ENCODE measurements around the gene CDKL5.

The CDKL5 gene

DNA sequence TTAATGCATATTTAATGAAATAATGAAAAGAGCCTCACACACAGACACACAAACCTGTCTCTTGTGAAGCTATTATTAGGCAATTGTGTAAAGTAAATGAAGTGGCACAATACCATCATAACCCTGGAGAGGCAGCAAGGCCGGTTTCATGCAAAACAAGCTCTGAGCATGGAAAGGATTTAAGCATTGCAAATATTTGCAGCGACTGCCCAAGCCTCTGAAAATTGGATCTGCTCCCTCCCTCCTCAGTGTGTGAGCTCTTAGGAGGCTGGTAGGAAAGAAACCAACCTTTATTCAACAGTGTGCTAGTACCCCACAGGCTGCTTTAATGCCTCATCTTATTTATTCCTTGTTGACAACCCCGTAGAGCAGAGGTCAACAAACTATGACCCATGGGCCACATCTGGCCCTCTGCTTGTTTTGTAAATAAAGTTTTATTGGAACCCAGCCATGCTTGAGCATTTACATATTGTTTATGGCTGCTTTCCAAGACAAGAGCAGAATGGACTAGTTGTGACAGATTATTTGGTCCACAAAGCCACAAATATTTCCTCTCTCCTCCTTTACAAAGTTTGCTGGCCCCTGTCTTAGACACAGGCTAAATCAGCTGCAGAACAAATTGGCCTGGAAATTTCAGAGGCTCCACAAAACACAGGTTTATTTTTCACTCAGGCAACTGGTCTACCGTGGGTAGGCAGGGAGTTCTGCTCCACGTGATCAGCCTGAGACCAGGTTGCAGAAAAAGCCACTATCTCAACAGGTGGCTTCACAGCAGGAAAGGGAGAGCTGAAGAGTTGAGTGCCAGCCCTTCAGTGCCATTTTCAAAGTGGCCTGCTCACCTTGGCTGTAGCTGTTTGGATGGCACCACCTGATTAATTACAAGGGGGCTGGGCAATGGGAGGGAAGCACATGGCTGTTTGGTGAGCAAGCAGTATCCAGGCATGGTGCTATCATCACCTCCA is 229.7 kb downstream of the CDKL5 start:
- no peak for DNase-seq

DNA sequence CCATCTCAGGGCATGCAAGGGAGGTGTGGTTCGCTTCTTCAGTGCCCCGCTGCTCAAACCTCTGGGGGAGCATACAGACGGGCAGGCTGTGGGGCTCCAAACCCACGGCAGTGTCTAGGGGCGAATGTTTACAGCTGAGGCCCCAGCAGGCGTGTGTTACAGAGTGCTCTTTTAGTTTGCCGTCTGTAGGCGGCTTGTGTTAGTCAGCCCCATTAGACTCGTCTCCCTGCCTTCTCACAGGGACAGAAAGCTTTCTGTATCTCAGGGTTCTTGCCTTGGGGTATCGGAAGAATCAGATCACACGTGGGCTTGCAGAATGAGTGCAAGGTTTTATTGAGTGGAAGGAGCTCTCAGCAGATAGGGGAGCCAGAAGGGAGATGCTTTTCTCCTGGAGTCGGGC is 235.9 kb downstream of the CDKL5 start:
- no peak for DNase-seq

DNA sequence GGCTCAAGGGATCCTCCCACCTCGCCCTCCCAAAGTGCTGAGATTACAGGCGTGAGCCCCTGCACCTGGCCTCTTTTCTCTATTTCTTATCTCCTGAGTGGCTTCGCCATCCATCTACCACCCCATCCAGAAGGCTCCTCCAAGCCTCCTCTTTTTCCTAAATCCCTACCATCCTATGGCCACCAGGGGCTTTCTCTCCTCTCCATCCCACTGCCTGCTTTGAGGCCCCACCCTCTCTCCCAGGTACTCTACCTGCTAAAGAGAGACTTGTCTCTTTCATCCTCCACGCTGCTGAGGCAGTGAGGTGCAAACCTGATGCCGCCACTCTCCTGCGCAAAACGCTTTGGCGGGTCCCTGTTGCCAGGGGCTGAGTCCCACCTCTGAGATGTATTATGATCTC is 239.5 kb downstream of the CDKL5 start:
- DNase-seq: no peak

DNA sequence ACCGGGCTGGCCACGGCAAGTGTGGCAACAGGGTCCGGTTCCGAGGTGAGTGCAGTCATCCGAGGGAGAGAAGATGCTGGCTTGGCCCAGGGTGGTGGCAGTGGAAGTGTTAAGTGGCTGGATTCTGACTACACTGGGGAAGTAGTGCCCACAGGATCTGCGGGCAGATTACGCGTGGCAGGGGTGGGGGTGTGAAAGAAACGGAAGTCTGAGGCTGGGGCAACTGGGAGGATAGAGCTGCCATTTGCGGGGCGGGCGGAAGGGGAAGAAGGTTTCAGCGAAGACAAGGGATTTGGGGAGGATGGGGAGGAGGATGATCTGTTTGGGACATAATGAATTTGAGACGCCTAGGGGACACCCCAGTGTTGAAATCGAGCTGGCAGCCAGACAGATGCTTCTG is 241.2 kb downstream of the CDKL5 start:
- DNase-seq: no peak

DNA sequence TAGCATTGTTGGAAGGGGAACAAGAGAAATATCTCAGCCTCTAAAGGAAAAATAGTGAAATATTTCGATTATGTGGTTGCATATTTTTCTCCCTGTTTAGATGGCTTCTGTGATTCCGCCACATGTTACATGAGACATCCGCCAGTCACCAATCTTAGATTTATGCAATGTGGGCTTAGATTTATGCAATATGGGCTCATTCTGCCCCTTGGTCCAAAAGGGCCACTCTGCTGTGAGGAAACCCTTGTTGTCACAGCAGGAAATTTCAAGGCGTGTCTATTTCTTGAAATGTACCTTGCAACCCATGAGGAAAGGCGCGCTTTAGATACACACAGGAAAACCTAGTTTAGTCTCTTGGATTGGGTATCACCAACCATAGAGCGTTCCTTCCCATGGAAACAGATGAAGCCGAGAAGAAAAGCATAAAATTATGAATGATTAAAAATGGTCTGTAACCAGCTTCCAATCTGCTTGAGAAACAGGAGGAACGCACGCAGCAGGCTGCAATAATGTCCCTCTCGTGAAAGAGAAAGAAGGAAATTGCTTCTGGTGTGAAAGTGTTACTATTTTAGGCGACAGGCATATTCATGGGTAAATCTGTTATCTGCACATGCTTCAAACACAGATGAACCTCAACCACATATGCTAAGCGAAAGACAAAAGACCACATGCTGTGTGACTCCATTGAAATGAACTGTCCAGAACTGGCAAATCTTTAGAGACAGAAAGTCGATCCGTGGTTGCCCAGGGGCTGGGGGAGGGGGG is 242.8 kb downstream of the CDKL5 start:
- DNase-seq: no peak

GRCh38 chrX:18672008-18672407 is 246.6 kb downstream of the CDKL5 start, which contains the start of gene RS1:
TSS of gene RS1 (minus strand) at chrX:18672108. CDS start at chrX:18672068, 40 bp downstream.
- DNase-seq: no peak

GRCh38 chrX:18674417-18674787 is 249.0 kb downstream of the CDKL5 start:
- no peak for DNase-seq

DNA sequence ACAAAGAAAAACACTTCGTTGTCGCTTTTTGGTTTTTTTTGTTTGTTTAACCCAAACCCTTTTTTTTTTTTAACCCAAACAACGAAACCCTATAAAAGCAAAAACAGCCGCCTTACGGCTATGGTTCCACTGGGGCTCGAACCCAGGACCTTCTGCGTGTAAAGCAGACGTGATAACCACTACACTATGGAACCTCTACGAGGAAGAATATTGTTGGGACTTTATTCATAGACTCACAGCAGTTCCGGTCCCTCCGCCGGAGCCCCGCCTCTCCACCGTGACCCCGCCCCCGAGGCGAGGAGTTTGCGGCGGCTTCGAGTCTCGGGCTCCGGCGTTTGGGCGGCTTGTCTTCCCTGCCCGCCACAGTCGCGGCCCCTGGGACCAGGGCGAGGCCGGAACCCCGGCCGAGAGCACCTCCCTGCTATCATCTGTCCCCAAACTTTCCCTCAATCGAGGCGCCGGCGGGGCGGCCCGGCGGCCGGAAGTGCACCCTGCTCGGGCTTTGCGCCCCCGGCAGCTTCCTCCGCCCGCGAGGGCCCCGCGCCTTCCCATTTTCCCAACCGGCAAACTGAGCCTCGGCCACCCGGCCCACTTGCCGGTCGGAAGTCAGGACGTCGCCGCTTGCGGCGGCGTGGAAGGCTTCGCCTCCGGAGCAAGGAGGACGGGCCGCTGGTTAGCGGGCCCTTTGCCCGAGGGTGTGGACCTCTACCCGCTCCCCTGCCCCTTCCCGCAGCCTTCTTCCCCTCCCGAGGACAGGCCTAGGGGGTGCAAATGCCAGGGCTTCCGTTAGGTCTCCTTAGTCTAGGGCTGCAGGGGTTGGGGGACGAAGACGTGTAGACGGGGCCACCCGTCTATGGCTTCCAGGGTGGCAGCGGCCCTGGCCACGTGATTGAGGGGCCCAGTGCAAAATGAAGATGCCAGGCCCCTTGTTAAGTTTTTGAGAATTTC is 249.7 kb downstream of the CDKL5 start:
- peak; percentile 34 to 70 for DNase-seq

GRCh38 chrX:18676050-18676449 is 250.6 kb downstream of the CDKL5 start:
- no peak for DNase-seq

GRCh38 chrX:18676470-18676869 is 251.1 kb downstream of the CDKL5 start:
- peak; percentile 24 to 26 for DNase-seq

DNA sequence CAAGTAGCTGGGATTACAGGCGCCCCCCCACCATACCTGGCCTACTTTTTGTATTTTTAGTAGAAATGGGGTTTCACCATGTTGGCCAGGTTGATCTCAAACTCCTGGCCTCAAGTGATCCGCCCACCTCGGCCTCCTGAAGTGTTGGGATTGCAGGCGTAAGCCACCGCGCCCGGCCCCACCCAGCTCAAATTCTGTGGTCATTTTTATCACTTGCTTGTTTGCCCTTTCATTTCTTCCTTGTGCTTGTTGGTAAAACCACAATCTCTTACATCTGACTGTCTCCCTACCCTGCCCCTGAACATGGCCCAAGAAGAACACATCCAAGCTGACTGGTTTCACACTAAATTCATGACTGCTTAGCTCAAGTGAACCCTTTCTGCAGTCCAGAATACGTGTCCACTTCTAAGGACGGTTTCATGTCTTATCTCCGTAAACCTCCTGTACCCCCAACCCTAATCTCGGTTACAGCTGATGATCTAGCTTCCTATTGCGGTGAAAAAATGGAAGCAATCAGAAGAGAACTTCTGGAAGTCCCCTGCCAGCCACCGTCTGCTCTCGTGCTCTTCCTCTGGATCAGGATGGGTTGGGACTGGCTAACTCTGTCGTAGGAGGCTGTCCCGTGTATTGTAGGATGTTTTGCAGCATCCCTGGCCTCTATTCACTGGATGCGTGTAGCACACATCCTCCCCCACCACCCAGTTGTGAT is 251.9 kb downstream of the CDKL5 start:
- DNase-seq: no peak

- DNase-seq: no peak
Observed at GRCh38 chrX:18681996-18682395, 256.6 kb downstream of the CDKL5 start.

- no peak for DNase-seq
Observed at GRCh38 chrX:18682979-18683387, 257.6 kb downstream of the CDKL5 start.

GRCh38 chrX:18687856-18688495 is 262.6 kb downstream of the CDKL5 start:
- no peak for DNase-seq

- no peak for DNase-seq
Observed at GRCh38 chrX:18691431-18691830, 266.0 kb downstream of the CDKL5 start.

DNA sequence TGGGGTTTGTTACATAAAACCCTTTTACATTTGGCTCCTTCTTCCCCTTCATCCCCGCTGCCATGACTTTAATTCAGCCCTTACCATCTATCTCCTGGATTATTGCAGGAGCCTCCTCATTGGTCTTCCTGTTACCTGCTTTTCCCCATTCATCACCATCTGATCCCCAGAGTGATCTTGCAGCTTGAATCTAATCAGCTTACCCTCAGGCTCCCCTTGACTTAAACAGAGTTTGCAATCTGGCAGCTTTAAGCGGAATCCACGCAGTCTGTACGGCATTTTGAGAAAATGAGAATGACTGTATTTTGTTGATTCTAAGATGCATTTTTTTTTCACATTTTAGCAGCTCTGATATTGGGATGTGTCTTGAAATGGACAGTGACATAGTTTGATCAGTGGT is 267.1 kb downstream of the CDKL5 start:
- DNase-seq: no peak

DNA sequence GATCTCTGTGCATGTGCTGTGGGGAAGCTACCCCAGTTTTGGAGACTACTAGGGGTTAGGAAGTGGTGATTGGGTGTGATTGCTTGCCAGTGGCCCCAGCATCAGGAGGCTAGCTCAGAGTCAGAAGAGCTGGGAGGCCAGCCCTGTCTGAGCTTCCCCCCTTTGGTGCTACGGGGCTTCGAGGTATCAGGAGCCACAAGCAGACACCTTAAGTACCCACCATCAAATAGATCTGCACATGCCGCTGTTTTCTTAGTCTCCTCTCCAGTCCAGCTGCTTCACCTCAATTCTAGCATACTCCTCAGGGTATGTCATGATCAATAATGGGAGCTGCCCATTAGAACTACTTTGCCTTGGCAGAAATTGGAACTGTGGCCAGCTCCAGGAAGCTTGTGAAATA is 271.2 kb downstream of the CDKL5 start:
- no peak for DNase-seq

DNA sequence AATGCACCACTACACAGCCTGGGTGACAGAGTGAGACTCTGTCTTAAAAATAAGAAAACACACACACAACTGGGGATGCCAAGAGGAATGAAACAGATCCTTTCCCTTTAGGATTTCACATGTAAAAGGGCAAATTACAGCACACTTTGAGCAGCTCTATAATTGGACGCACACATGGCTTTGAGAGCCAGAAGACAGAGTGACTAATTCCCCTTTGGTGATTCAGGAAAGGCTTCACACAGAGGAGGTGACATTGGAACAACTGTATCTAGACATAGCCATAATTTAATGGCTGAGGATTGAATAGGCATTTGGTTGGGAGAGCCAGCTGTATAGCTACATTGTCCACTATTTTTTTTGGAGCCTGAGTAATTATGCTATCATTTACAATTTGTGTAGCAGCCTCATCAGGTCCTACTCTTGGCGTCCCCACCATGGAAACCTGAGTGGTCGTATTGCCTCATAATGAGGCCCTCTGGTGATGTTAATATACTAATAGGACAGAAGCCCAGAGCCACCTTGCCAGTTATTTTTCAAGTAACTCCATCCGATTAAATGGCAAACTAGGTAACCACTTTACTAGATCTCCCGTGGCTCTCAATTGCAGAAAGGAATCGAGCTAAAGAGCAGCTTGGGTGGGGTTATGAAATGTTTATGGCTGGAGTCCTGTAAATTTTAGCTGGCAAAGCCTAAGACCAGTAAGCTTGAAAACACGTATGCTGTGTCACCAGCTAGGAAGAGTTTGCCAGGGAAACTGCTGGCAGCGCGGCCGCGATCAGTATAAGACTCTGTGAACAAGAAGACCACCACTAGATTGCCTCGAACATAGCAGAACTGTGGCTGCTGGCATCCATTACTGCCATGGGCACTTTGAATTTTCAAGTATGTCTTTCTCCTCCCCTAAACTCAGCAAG is 273.6 kb downstream of the CDKL5 start:
- DNase-seq: peak in 1 of 2 experiments; percentile 10

- DNase-seq: no peak
Observed at GRCh38 chrX:18701621-18702361, 276.4 kb downstream of the CDKL5 start.

Data from NCI-H1930 (cell line).